Endodermal cell (in vitro differentiated cells): ENCODE data around the gene RNF43. TPM values are rescaled to one million over a fixed set of nuclear protein-coding genes. Genes with fewer than 3 reads are reported as not detected.

ENCODE experiments used
- DNase-seq: peaks from one replicate; pipeline ENCODE4 v3.0.0-alpha.2; 2017
- H3K27ac ChIP-seq: 2 replicates; pipeline ENCODE4 v1.5.1; 2013; ENCODE audit warnings: mild to moderate bottlenecking, low read depth, low read length, moderate library complexity
- H3K27me3 ChIP-seq: 2 replicates; pipeline ENCODE4 v1.6.1; 2013; ENCODE audit warnings: mild to moderate bottlenecking, low read length, moderate library complexity; ENCODE audit not compliant: insufficient read depth, control insufficient read depth, poor library complexity, severe bottlenecking
- H3K36me3 ChIP-seq: 2 replicates; pipeline ENCODE4 v1.7.0; 2013; ENCODE audit warnings: mild to moderate bottlenecking, low read length, moderate library complexity; ENCODE audit not compliant: control insufficient read depth, insufficient read depth
- H3K4me1 ChIP-seq: one replicate; pipeline ENCODE4 v1.7.0; 2013; ENCODE audit warnings: low read length; ENCODE audit not compliant: control insufficient read depth, insufficient read depth
- H3K4me3 ChIP-seq: 2 replicates; pipeline ENCODE4 v1.5.1; 2013; ENCODE audit warnings: mild to moderate bottlenecking, low read length, moderate library complexity
- H3K9ac ChIP-seq: 2 replicates; pipeline ENCODE4 v1.6.1; 2013; ENCODE audit warnings: mild to moderate bottlenecking, low read length, moderate library complexity; ENCODE audit not compliant: poor library complexity, severe bottlenecking; ENCODE audit errors: extremely low read depth
- H3K9me3 ChIP-seq: 2 replicates; pipeline ENCODE4 v1.6.1; 2013; ENCODE audit warnings: mild to moderate bottlenecking, low read length, moderate library complexity; ENCODE audit not compliant: control insufficient read depth
- H3K27ac Mint-ChIP-seq: 2 replicates; pipeline ENCODE4 v1.8.0; 2020; ENCODE audit warnings: mixed read lengths
- H3K27me3 Mint-ChIP-seq: 2 replicates; pipeline ENCODE4 v1.8.0; 2021; ENCODE audit warnings: mild to moderate bottlenecking, mixed read lengths; ENCODE audit not compliant: insufficient read depth
- H3K36me3 Mint-ChIP-seq: 2 replicates; pipeline ENCODE4 v1.8.0; 2020; ENCODE audit warnings: low read depth, mixed read lengths
- H3K4me1 Mint-ChIP-seq: 2 replicates; pipeline ENCODE4 v1.8.0; 2020; ENCODE audit warnings: mixed read lengths
- H3K4me3 Mint-ChIP-seq: 2 replicates; pipeline ENCODE4 v1.8.0; 2020; ENCODE audit warnings: mild to moderate bottlenecking, moderate library complexity, mixed read lengths
- H3K9me3 Mint-ChIP-seq: 2 replicates; pipeline ENCODE4 v1.8.0; 2020; ENCODE audit warnings: mild to moderate bottlenecking, mixed read lengths
- WGBS, 2 experiments: methylation state at CpG; one replicate each; pipeline versions ENCODE4 v1.1.5 to v1.1.7; 2013; ENCODE audit warnings: missing lambda C conversion rate in 2 of 2, mixed read lengths in 1 of 2; ENCODE audit not compliant: insufficient coverage in 1 of 2, insufficient read length in 1 of 2; 5-methylcytosine and 5-hydroxymethylcytosine counted together
- total RNA-seq, 2 donors: library from RNA; stranded (reverse); fragmentation: NEBNext Ultra II Directional in 1 of 2; extraction: Animal tissue kit (Norgen Biotek cat#: 25700) in 1 of 2; gene quantifications; 2 replicates in 1 of 2; 3 replicates in 1 of 2; pipeline ENCODE4 v1.2.1, GENCODE V29; 2021
- TF ChIP-seq, protein P1 (sequence below): fragments of 200-600 bp; sonication (generic); conservative IDR thresholded peaks from 2 replicates; pipeline ENCODE4 v1.5.0; 2021; ENCODE audit warnings: antibody characterized with exemption, mild to moderate bottlenecking

RNF43 gene
- total RNA-seq, 2 donors from 2014 or later = 3.2 to 4.1 TPM

DNA sequence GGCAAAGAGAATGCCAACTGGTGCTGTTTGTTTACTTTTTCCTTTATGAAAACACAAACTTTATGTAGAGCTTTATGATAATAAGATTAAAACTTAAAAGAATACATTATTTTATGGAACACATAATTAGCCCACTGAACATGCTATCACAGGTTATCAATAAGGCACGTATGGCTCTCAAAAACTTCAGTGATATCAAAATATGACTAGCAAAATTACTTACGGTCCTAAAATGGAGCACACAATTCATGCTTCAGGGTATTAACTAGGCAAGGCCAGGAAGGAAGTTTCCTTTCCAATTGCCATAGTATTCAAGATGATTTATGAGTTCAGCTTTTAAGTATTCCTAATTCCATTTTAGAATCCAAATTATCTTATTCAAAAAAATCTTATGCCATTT lies 3.6 kb downstream of the RNF43 start:
- no peaks in the 10 kb centered on the region for H3K36me3 Mint-ChIP-seq
- no peaks in the 10 kb centered on the region for H3K9me3 Mint-ChIP-seq
- 91 to 96% methylated on average over 2 of the region's 2 CpGs for WGBS, 2 experiments
- H3K27ac ChIP-seq = no peak overlapping the region
- no peak overlapping the region for H3K9ac ChIP-seq
- peaks cover 30% of the 10 kb centered on the region for H3K4me1 Mint-ChIP-seq
- H3K4me3 ChIP-seq = no peak overlapping the region
- peaks cover 3% of the 10 kb centered on the region for H3K4me1 ChIP-seq
- no peaks in the 10 kb centered on the region for H3K9me3 ChIP-seq
- no peaks in the 10 kb centered on the region for H3K27me3 Mint-ChIP-seq
- TF ChIP-seq, protein P1, sequence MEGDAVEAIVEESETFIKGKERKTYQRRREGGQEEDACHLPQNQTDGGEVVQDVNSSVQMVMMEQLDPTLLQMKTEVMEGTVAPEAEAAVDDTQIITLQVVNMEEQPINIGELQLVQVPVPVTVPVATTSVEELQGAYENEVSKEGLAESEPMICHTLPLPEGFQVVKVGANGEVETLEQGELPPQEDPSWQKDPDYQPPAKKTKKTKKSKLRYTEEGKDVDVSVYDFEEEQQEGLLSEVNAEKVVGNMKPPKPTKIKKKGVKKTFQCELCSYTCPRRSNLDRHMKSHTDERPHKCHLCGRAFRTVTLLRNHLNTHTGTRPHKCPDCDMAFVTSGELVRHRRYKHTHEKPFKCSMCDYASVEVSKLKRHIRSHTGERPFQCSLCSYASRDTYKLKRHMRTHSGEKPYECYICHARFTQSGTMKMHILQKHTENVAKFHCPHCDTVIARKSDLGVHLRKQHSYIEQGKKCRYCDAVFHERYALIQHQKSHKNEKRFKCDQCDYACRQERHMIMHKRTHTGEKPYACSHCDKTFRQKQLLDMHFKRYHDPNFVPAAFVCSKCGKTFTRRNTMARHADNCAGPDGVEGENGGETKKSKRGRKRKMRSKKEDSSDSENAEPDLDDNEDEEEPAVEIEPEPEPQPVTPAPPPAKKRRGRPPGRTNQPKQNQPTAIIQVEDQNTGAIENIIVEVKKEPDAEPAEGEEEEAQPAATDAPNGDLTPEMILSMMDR = no peak
- no peak overlapping the region for H3K4me3 Mint-ChIP-seq
- no peaks in the 10 kb centered on the region for H3K36me3 ChIP-seq
- no peak overlapping the region for H3K27ac Mint-ChIP-seq
- no peaks in the 10 kb centered on the region for H3K27me3 ChIP-seq
- DNase-seq = no peak

DNA sequence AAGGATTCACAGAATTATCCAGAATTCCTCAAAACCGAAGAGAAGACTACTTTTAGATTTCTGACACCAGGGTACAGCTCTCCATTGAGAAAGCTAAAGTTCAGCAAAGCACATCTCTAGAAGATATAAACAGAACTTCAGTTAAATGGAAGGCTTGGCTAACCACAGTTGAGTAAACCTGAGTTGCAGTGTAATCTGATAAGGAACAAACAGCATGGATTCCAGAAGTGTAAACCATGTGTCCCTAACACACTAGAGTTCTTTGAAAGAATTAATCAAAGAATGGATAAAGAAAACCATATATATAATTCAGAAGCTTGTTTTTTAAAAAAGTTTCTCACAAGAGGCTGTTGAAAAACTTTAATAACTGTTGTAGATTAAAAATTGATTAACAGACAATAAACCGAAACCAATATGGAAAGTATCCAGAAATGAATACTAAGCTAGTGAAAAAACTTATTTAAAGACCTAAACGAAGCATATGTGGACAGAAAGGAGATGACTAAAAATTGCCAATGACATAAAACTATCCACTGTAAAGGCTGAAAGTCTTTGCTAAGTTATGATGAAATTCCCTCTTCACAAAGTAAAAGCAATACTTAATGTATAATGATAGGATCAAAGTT lies 4.3 kb downstream of the RNF43 start:
- Histone ChIP-seq H3K4me3 (no peak overlapping the region), H3K9ac (no peak overlapping the region), H3K27ac (no peak overlapping the region), H3K27me3 (no peaks in the 10 kb centered on the region), H3K36me3 (no peaks in the 10 kb centered on the region), H3K4me1 (peaks cover 3% of the 10 kb centered on the region), H3K9me3 (no peaks in the 10 kb centered on the region)
- WGBS, 2 experiments = 83 to 86% methylated on average over 3 of the region's 3 CpGs
- Mint-ChIP-seq H3K36me3 (no peaks in the 10 kb centered on the region), H3K4me3 (no peak overlapping the region), H3K27me3 (no peaks in the 10 kb centered on the region), H3K4me1 (peaks cover 30% of the 10 kb centered on the region), H3K9me3 (no peaks in the 10 kb centered on the region), H3K27ac (no peak overlapping the region)
- TF ChIP-seq, protein P1 = no peak
- DNase-seq = no peak

DNA sequence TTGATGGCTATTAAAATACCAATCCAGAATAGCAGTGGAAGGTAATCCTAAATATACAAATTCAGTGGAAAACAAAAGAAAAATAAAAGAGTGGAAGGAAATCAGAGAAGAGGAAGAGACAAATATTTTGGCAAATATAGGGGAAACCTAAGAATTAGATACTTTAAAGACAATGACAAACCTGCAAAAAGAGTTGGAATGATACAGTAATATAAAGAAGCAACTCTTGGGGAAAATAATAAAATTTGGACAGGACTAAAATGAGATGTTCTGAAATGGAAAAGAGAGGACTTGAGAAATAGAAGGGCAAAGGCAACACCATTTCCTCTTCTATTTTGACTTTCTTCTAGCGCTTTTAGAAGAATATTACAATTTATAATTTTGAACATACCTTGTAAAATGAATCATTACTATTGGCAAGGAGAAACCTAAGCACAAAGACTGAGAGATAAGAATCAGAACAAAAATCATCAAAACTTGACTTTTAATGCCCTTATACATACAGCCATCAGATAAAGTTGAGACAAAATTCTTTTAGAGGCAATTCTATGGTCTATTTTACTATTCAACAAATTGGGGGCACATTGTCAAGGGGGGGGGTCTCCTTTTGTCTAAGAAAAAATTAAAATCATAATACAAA lies 5.2 kb downstream of the RNF43 start:
- no peak for DNase-seq
- H3K4me1 Mint-ChIP-seq = peaks cover 28% of the 10 kb centered on the region
- no peak overlapping the region for H3K4me3 Mint-ChIP-seq
- Histone ChIP-seq H3K9ac (no peak overlapping the region), H3K27me3 (no peaks in the 10 kb centered on the region), H3K9me3 (no peaks in the 10 kb centered on the region), H3K36me3 (no peaks in the 10 kb centered on the region), H3K4me3 (no peak overlapping the region), H3K4me1 (peaks cover 3% of the 10 kb centered on the region), H3K27ac (no peak overlapping the region)
- WGBS, 2 experiments = no CpG with 5 or more reads among the region's 1 CpG
- no peaks in the 10 kb centered on the region for H3K27me3 Mint-ChIP-seq
- H3K36me3 Mint-ChIP-seq = no peaks in the 10 kb centered on the region
- TF ChIP-seq, protein P1 = no peak
- no peaks in the 10 kb centered on the region for H3K9me3 Mint-ChIP-seq
- H3K27ac Mint-ChIP-seq = no peak overlapping the region
